ENCODE data around the gene ZNF598. TPM values are rescaled to one million over a fixed set of nuclear protein-coding genes. Genes with fewer than 3 reads are reported as not detected.

Gene ZNF598
- total RNA-seq, 1 donor from 2014 or later: 31.1 TPM

- H3K27me3 ChIP-seq: no peaks in the 10 kb centered on the region
Observed at GRCh38 chr16:2047330-2048115, 37.9 kb upstream of the ZNF598 start, which contains the start of the genes NTHL1 and TSC2. NTHL1 (minus strand) TSS chr16:2047834; CDS start chr16:2047823, 11 bp downstream. TSC2 (plus strand) TSS chr16:2047985; CDS start chr16:2048616, 631 bp downstream.

GRCh38 chr16:2046893-2047329, 37.3 kb upstream of the ZNF598 start:
- peaks cover 9 to 12% of the 10 kb centered on the region in 2 donors for H3K36me3 ChIP-seq
- intact Hi-C loops (cut with DNase I): loop anchor here (1.0 kb wide), 2 partner anchors 12 to 24 kb away; no protein-coding TSS in a partner anchor
- peak overlapping the region; percentile 94 to 98 for H3K4me3 ChIP-seq
- DNase-seq (ENCODE audit: low spot score in 2 of 2): no peak
- peak overlapping the region in 1 of 2 donors; percentile 63 for H3K27ac ChIP-seq
- peaks cover 4 to 20% of the 10 kb centered on the region in 2 donors for H3K4me1 ChIP-seq
- H3K9me3 ChIP-seq: no peaks in the 10 kb centered on the region
- no peaks in the 10 kb centered on the region for H3K27me3 ChIP-seq
- no peak for TF ChIP-seq CTCF (IDR thresholded peaks at IDR 0.05)

More at GRCh38 chr16:2047330-2048115, 37.9 kb upstream of the ZNF598 start, which contains the start of the genes NTHL1 and TSC2:
- peak in 2 of 3 experiments; percentile 23 to 43 for TF ChIP-seq CTCF (IDR thresholded peaks at IDR 0.05)
- intact Hi-C loops (cut with DNase I): loop anchor here (1.0 kb wide), 2 partner anchors 12 to 24 kb away; no protein-coding TSS in a partner anchor
- Histone ChIP-seq H3K27ac (peak within 1 kb of the TSS; percentile 62 to 63), H3K4me3 (peak within 1 kb of the TSS; percentile 94 to 98), H3K9me3 (no peaks in the 10 kb centered on the region), H3K36me3 (peaks cover 9 to 17% of the 10 kb centered on the region in 2 donors), H3K4me1 (peaks cover 4 to 20% of the 10 kb centered on the region in 2 donors)
- DNase-seq (ENCODE audit: low spot score in 2 of 2): peak; percentile 88 to 98

- peaks cover 4 to 20% of the 10 kb centered on the region in 2 donors for H3K4me1 ChIP-seq
- intact Hi-C loops (cut with DNase I): no loop called here
- TF ChIP-seq CTCF (IDR thresholded peaks at IDR 0.05): no peak
Observed at GRCh38 chr16:2045965-2046892, 36.6 kb upstream of the ZNF598 start.

GRCh38 chr16:2044541-2044940, 34.9 kb upstream of the ZNF598 start:
- H3K27me3 ChIP-seq: no peaks in the 10 kb centered on the region
- no peaks in the 10 kb centered on the region for H3K9me3 ChIP-seq
- TF ChIP-seq CTCF (IDR thresholded peaks at IDR 0.05): no peak
- H3K4me3 ChIP-seq: no peak overlapping the region
- no peaks in the 10 kb centered on the region for H3K36me3 ChIP-seq
- intact Hi-C loops (cut with DNase I): no loop called here
- H3K4me1 ChIP-seq: peaks cover 4 to 20% of the 10 kb centered on the region in 2 donors
- no peak for DNase-seq (ENCODE audit: low spot score in 2 of 2)
- H3K27ac ChIP-seq: no peak overlapping the region

More at GRCh38 chr16:2045965-2046892, 36.6 kb upstream of the ZNF598 start:
- Histone ChIP-seq H3K27ac (no peak overlapping the region), H3K9me3 (no peaks in the 10 kb centered on the region), H3K4me3 (peak overlapping the region in 1 of 2 donors; percentile 98), H3K27me3 (no peaks in the 10 kb centered on the region), H3K36me3 (peaks cover 4 to 5% of the 10 kb centered on the region in 2 donors)
- no peak for DNase-seq (ENCODE audit: low spot score in 2 of 2)

All from ascending aorta (tissue), 2 donors.